Ishikawa (cell line): ENCODE data around the gene C18orf32.

Experiments
- CEBPB ChIP-seq: IDR thresholded peaks from 2 replicates; pipeline ENCODE4 v1.6.1; 2012
- CREB1 ChIP-seq: IDR thresholded peaks from 2 replicates; pipeline ENCODE4 v1.6.1; 2012; ENCODE audit warnings: low read depth
- EGR1 ChIP-seq: IDR thresholded peaks from 2 replicates; pipeline ENCODE4 v1.6.1; 2012
- EP300 ChIP-seq: IDR thresholded peaks from 2 replicates; pipeline ENCODE4 v1.6.1; 2012; ENCODE audit warnings: borderline replicate concordance
- FOXM1 ChIP-seq: IDR thresholded peaks from 2 replicates; pipeline ENCODE4 v1.6.1; 2012; ENCODE audit warnings: low read depth, borderline replicate concordance
- NFIC ChIP-seq: IDR thresholded peaks from 2 replicates; pipeline ENCODE4 v1.6.1; 2012
- RAD21 ChIP-seq: IDR thresholded peaks from 2 replicates; pipeline ENCODE4 v1.6.1; 2012; ENCODE audit warnings: low read depth
- REST ChIP-seq: IDR thresholded peaks from 2 replicates; pipeline ENCODE4 v1.6.1; 2012; ENCODE audit warnings: low read depth, mild to moderate bottlenecking
- TAF1 ChIP-seq: IDR thresholded peaks from 2 replicates; pipeline ENCODE4 v1.6.1; 2012; ENCODE audit warnings: low read depth, mild to moderate bottlenecking
- TCF12 ChIP-seq: IDR thresholded peaks from 2 replicates; pipeline ENCODE4 v1.6.1; 2012; ENCODE audit warnings: low read depth
- TEAD4 ChIP-seq: IDR thresholded peaks from 2 replicates; pipeline ENCODE4 v1.6.1; 2012
- YY1 ChIP-seq: IDR thresholded peaks from 2 replicates; pipeline ENCODE4 v1.6.1; 2012; ENCODE audit warnings: low read depth
- ZBTB7A ChIP-seq: IDR thresholded peaks from 2 replicates; pipeline ENCODE4 v1.6.1; 2012; ENCODE audit warnings: low read depth
- TF ChIP-seq, protein P1 (sequence below): IDR thresholded peaks from 2 replicates; pipeline ENCODE4 v1.6.1; 2012
- TF ChIP-seq, protein P2 (sequence below): IDR thresholded peaks from 2 replicates; pipeline ENCODE4 v1.6.1; 2012

C18orf32 gene

DNA sequence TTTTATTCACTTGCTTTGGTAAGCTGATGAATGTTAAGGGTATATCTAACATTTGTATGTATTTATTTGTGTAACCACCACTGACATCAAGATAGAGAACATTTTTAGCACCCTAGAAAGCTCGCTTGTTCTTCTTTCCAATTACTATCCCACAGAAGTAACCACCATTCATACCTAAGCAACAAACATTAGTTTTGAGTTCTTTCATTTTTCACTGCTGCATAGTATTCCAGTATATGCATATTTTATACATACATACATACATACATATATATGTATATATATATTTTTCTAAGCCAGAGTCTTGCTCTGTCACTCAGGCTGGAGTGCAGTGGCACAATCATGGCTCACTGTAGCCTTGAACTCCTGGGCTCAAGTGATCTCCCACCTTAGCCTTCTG, 15.5 kb downstream of the C18orf32 start:
- no peak for TF ChIP-seq TAF1

- TF ChIP-seq, protein P1, sequence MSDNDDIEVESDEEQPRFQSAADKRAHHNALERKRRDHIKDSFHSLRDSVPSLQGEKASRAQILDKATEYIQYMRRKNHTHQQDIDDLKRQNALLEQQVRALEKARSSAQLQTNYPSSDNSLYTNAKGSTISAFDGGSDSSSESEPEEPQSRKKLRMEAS, result no peak
- TF ChIP-seq EGR1 (no peak), CEBPB (no peak), RAD21 (no peak), TAF1 (no peak), FOXM1 (no peak), CREB1 (no peak), EP300 (no peak)
- TF ChIP-seq, protein P2, sequence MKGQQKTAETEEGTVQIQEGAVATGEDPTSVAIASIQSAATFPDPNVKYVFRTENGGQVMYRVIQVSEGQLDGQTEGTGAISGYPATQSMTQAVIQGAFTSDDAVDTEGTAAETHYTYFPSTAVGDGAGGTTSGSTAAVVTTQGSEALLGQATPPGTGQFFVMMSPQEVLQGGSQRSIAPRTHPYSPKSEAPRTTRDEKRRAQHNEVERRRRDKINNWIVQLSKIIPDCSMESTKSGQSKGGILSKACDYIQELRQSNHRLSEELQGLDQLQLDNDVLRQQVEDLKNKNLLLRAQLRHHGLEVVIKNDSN, result no peak
Observed at GRCh38 chr18:49467599-49467998, 19.4 kb downstream of the C18orf32 start.

DNA sequence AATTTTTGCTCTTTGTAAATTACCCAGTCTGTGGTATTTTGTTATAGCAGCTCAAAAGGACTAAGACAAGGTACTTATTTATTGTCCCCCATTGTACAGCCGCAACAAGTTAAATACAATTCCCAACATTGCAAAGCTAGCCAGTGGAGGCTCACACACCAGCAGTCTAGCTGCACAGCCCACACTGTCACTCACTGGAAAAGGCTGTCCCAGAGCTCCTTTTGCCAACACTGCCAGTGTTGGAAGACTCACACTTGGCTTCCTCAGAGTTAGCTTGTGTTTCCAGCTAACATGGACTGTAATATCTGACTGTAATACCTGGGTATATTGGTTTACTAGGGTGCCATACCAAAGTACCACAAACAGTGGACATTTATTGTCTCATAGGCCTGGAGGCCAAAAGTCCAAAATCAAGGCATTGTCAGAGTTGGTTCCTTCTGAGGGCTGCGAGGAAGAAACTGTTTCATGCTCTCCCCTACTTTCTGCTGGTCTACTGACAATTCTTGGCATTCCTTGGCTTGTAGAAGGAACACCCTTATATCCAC, 19.9 kb downstream of the C18orf32 start:
- no peak for TF ChIP-seq CREB1
- TF ChIP-seq EP300, result no peak
- TF ChIP-seq FOXM1, result no peak
- TF ChIP-seq RAD21, result no peak
- no peak for TF ChIP-seq YY1
- TF ChIP-seq TAF1, result no peak
- TF ChIP-seq REST, result no peak
- TF ChIP-seq EGR1, result no peak
- no peak for TF ChIP-seq ZBTB7A
- no peak for TF ChIP-seq TEAD4
- TF ChIP-seq TCF12, result no peak
- no peak for TF ChIP-seq NFIC
- no peak for TF ChIP-seq CEBPB
- TF ChIP-seq, protein P2, result no peak

GRCh38 chr18:49464718-49465598, 22.1 kb downstream of the C18orf32 start:
- 0 out of 2 replicates have a peak, but pooled peaks have one; percentile 28 for TF ChIP-seq EP300
- TF ChIP-seq CREB1, result no peak
- no peak for TF ChIP-seq REST
- no peak for TF ChIP-seq NFIC
- TF ChIP-seq TAF1, result no peak
- TF ChIP-seq TEAD4, result peak; percentile 44; the same call in 1 of the 2 replicates
- peak; percentile 35; the same call in 1 of the 2 replicates for TF ChIP-seq RAD21
- 0 out of 2 replicates have a peak, but pooled peaks have one; percentile 8 for TF ChIP-seq CEBPB
- no peak for TF ChIP-seq ZBTB7A
- TF ChIP-seq, protein P1, result no peak
- TF ChIP-seq TCF12, result peak; percentile 48
- no peak for TF ChIP-seq EGR1
- no peak for TF ChIP-seq YY1
- TF ChIP-seq FOXM1, result no peak
- TF ChIP-seq, protein P2, result no peak

DNA sequence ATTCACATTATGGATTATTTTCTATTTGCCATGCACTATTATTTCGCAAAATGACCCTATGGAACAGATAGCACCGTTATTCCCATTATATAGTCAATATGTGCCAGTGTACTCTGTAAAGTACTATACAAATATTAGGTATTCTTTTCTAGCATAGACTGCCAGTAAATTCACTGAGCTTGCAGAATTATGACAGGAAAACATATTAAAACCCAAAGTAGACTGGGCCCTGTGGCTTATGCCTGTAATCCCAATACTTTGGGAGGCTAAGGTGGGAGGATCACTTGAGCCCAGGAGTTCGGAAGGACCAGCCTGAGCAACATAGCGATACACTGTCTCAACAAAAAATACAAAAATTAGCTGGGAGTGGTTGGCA, 25.4 kb downstream of the C18orf32 start:
- TF ChIP-seq EGR1 (no peak), REST (no peak), TEAD4 (no peak), NFIC (no peak), RAD21 (no peak), FOXM1 (no peak), TCF12 (no peak), EP300 (no peak), ZBTB7A (no peak), TAF1 (no peak), YY1 (no peak), CEBPB (no peak), CREB1 (no peak)
- TF ChIP-seq, protein P2, result no peak
- TF ChIP-seq, protein P1, result no peak
